Fibroblast of lung (primary cell): ENCODE measurements around the gene TROAP. TPM values are rescaled to one million over a fixed set of nuclear protein-coding genes. Genes with fewer than 3 reads are reported as not detected.

Source experiments
- DNase-seq, 2 donors: peaks; one replicate each; pipeline versions ENCODE4 v3.0.0 to v3.0.0-alpha.2; 2010; ENCODE audit warnings: low read depth in 2 of 2
- H2AFZ ChIP-seq: 2 replicates; pipeline ENCODE4 v1.5.1; 2012; ENCODE audit warnings: low read length, control low read depth, inconsistent platforms
- H3K27ac ChIP-seq: 2 replicates; pipeline ENCODE4 v1.5.1; 2011; ENCODE audit warnings: low read length, control low read depth; ENCODE audit not compliant: insufficient read depth
- H3K27me3 ChIP-seq: 2 replicates; pipeline ENCODE4 v1.5.1; 2011; ENCODE audit warnings: mild to moderate bottlenecking, low read length; ENCODE audit not compliant: control insufficient read depth, insufficient read depth
- H3K36me3 ChIP-seq: 2 replicates; pipeline ENCODE4 v1.5.1; 2011; ENCODE audit warnings: low read length; ENCODE audit not compliant: control insufficient read depth, insufficient read depth
- H3K4me1 ChIP-seq: 2 replicates; pipeline ENCODE4 v1.5.1; 2011; ENCODE audit warnings: low read length; ENCODE audit not compliant: control insufficient read depth, insufficient read depth; ENCODE audit errors: extremely low read depth
- H3K4me2 ChIP-seq: 2 replicates; pipeline ENCODE4 v1.5.1; 2011; ENCODE audit warnings: low read length, control low read depth; ENCODE audit not compliant: insufficient read depth; ENCODE audit errors: extremely low read depth
- H3K4me3 ChIP-seq, 4 experiments: fragments of 200-600 bp in 1 of 4; sonication (generic) in 1 of 4; replicated peaks in 1 of 4; 2 replicates each; pipeline ENCODE4 v1.5.1; 2011 to 2016; ENCODE audit warnings: low read length in 4 of 4, low read depth in 3 of 4, mild to moderate bottlenecking in 3 of 4, control low read depth in 2 of 4, inconsistent platforms in 1 of 4, mixed read lengths in 1 of 4; ENCODE audit not compliant: insufficient read depth in 1 of 4; ENCODE audit errors: control extremely low read depth in 1 of 4
- H3K79me2 ChIP-seq: 2 replicates; pipeline ENCODE4 v1.5.1; 2012; ENCODE audit warnings: mild to moderate bottlenecking, low read length, inconsistent platforms; ENCODE audit not compliant: control insufficient read depth, insufficient read depth
- H3K9ac ChIP-seq: 2 replicates; pipeline ENCODE4 v1.5.1; 2011; ENCODE audit warnings: mild to moderate bottlenecking, low read length, control low read depth; ENCODE audit not compliant: insufficient read depth
- H3K9me3 ChIP-seq: 2 replicates; pipeline ENCODE4 v1.5.1; 2012; ENCODE audit warnings: low read depth, low read length; ENCODE audit not compliant: control insufficient read depth, insufficient read depth
- H4K20me1 ChIP-seq: 2 replicates; pipeline ENCODE4 v1.5.1; 2011; ENCODE audit warnings: low read length; ENCODE audit not compliant: control insufficient read depth, insufficient read depth; ENCODE audit errors: extremely low read depth
- EZH2 ChIP-seq: IDR thresholded peaks from 2 replicates; pipeline ENCODE4 v1.5.1; 2012; ENCODE audit warnings: low read length, control low read depth, mild to moderate bottlenecking; ENCODE audit errors: missing control alignments
- polyA plus RNA-seq, 2 donors: library from polyadenylated mRNA; depleted of rRNA in 1 of 2; stranded (reverse) in 1 of 2; unstranded in 1 of 2; fragments of >200 nt; gene quantifications; 2 replicates each; pipeline ENCODE4 v1.2.1, GENCODE V29; 2011 to 2012; ENCODE audit warnings: missing spikeins in 1 of 2
- total RNA-seq: library from RNA; depleted of rRNA; stranded (reverse); fragments of >200 nt; gene quantifications from 2 replicates; pipeline ENCODE4 v1.2.1, GENCODE V29; 2014
- TF ChIP-seq, protein P1 (sequence below), 2 donors: IDR thresholded peaks in 1 of 2; conservative IDR thresholded peaks in 1 of 2; 1 replicate in 1 of 2; 2 replicates in 1 of 2; pipeline ENCODE4 v1.5.1; 2011 to 2012; ENCODE audit warnings: low read length in 2 of 2, control low read depth in 1 of 2, inconsistent platforms in 1 of 2, low read depth in 1 of 2, mild to moderate bottlenecking in 1 of 2

TROAP gene
- total and polyA plus RNA-seq, 2 donors (not counting 1 experiment from before 2014, with no cell fraction given), result 4.8 to 6.3 TPM

DNA sequence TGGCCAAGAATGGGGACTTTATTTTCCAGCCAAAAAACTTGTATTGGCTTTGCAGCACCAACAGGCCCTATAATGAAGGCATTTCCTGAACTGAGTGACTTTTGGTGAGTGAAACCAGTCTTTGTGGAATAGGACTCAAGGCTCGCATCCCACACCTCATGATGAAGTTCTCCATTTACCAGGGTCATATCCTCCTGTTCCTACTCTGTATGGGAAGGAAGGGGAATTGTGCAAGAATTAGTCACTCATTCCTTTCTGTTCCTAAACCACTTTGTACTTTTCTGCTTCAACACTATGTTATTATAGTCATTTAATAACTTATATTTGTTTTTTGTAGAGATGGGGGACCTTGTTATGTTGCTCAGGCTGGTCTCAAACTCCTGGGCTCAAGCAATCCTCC lies 41.9 kb downstream of the TROAP start:
- DNase-seq, result peak; percentile 83 to 88
- no peak overlapping the region for H3K4me3 ChIP-seq
- no peaks in the 10 kb centered on the region for H3K9me3 ChIP-seq
- H3K9ac ChIP-seq, result no peak overlapping the region
- peak overlapping the region; percentile 27 for H3K4me2 ChIP-seq
- no peaks in the 10 kb centered on the region for H3K27me3 ChIP-seq
- no peaks in the 10 kb centered on the region for H4K20me1 ChIP-seq
- no peaks in the 10 kb centered on the region for H3K36me3 ChIP-seq
- H3K79me2 ChIP-seq, result peaks cover 24% of the 10 kb centered on the region
- H3K4me1 ChIP-seq, result peaks cover 6% of the 10 kb centered on the region
- no peak overlapping the region for H3K27ac ChIP-seq
- no peak for TF ChIP-seq EZH2
- TF ChIP-seq, protein P1, sequence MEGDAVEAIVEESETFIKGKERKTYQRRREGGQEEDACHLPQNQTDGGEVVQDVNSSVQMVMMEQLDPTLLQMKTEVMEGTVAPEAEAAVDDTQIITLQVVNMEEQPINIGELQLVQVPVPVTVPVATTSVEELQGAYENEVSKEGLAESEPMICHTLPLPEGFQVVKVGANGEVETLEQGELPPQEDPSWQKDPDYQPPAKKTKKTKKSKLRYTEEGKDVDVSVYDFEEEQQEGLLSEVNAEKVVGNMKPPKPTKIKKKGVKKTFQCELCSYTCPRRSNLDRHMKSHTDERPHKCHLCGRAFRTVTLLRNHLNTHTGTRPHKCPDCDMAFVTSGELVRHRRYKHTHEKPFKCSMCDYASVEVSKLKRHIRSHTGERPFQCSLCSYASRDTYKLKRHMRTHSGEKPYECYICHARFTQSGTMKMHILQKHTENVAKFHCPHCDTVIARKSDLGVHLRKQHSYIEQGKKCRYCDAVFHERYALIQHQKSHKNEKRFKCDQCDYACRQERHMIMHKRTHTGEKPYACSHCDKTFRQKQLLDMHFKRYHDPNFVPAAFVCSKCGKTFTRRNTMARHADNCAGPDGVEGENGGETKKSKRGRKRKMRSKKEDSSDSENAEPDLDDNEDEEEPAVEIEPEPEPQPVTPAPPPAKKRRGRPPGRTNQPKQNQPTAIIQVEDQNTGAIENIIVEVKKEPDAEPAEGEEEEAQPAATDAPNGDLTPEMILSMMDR (conservative IDR thresholded peaks at IDR 0.05 in 1 of 2, IDR thresholded peaks at IDR 0.05 in 1 of 2; ENCODE audit: low read depth in 1 of 2, low read length in 2 of 2), result no peak
- no peak overlapping the region for H2AFZ ChIP-seq

DNA sequence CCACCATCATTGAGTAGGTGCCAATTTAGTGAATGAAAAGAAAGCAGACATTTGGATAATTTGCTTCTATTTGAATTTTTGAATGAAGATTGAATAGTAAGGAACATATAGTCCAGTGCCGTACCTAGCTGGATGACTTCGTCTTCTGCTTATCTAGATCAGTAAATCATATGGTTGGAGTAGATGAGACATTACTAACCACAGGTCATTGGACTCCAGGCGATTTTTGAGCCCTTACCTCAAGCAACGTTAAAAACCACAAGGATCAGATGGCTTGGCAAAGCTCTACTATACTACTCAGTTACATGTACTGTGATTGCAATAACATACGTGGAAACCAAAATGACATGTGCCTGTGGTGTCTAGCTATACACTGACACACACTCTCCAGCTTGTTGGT lies 42.5 kb downstream of the TROAP start:
- Histone ChIP-seq H3K4me3 (peak overlapping the region in 1 of 4 experiments; percentile 87), H3K4me2 (no peak overlapping the region), H3K9ac (no peak overlapping the region), H3K27me3 (no peaks in the 10 kb centered on the region), H3K79me2 (peaks cover 30% of the 10 kb centered on the region), H3K4me1 (peaks cover 6% of the 10 kb centered on the region), H4K20me1 (no peaks in the 10 kb centered on the region), H3K9me3 (no peaks in the 10 kb centered on the region), H2AFZ (no peak overlapping the region), H3K36me3 (peaks cover under 1% of the 10 kb centered on the region), H3K27ac (no peak overlapping the region)
- no peak for TF ChIP-seq EZH2
- TF ChIP-seq, protein P1 (conservative IDR thresholded peaks at IDR 0.05 in 1 of 2, IDR thresholded peaks at IDR 0.05 in 1 of 2; ENCODE audit: low read depth in 1 of 2, low read length in 2 of 2), result no peak
- DNase-seq, result peak; percentile 70 to 93

DNA sequence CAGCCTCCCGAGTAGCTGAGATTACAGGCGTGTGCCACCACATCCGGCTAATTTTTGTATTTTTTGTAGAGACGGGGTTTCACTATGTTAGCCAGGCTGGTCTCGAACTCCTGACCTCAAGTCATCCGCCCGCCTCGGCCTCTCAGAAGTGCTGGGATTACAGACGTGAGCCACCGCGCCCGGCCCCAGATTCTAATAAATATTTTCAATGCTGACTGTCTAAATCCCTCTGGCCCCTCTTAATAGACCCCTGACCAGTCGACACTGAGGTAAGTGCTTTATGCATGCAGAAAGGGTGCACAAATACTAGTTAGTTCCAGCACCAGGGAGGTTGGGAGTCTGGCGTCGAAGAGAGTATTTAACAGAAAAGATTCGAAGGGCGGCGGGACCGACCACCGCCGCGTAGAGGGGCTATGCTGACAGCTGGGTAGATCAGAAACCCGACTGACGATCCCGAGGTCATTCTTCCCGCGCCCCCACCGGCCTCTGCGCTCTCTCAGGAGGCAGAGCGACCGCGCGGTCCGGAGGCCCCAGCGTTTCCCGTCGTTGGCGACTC lies 43.1 kb downstream of the TROAP start:
- H4K20me1 ChIP-seq, result no peaks in the 10 kb centered on the region
- no peak for DNase-seq
- TF ChIP-seq, protein P1 (conservative IDR thresholded peaks at IDR 0.05 in 1 of 2, IDR thresholded peaks at IDR 0.05 in 1 of 2; ENCODE audit: low read depth in 1 of 2, low read length in 2 of 2), result no peak

More for the DNA sequence above, 43.1 kb downstream of the TROAP start:
- Histone ChIP-seq H3K27me3 (no peaks in the 10 kb centered on the region), H3K79me2 (peaks cover 36% of the 10 kb centered on the region), H3K36me3 (peaks cover 1% of the 10 kb centered on the region), H3K4me2 (peak overlapping the region; percentile 96), H3K4me3 (peak overlapping the region; percentile 65 to 91 (median 78)), H3K27ac (peak overlapping the region; percentile 82), H3K9ac (peak overlapping the region; percentile 96), H3K9me3 (no peaks in the 10 kb centered on the region), H2AFZ (peak overlapping the region; percentile 87), H3K4me1 (peaks cover 6% of the 10 kb centered on the region)
